ENCODE results near the gene MRPL10. TPM values are rescaled to one million over a fixed set of nuclear protein-coding genes. Genes with fewer than 3 reads are reported as not detected.

The MRPL10 gene
- total RNA-seq, 4 donors from 2014 or later = 34.9 to 74.9 (median 55.0) TPM

GRCh38 chr17:47803201-47803600, 28.1 kb downstream of the MRPL10 start:
- Histone ChIP-seq H3K4me3 (no peak overlapping the region), H3K4me1 (no peaks in the 10 kb centered on the region), H3K27me3 (peaks cover 19% of the 10 kb centered on the region), H3K36me3 (peaks cover 0 to 17% of the 10 kb centered on the region in 2 donors), H3K9me3 (no peaks in the 10 kb centered on the region), H3K27ac (no peak overlapping the region)
- WGBS, 2 donors (ENCODE audit: low coverage in 1 of 2) = 0 to 33% methylated on average over 1 to 3 of the region's 5 CpGs
- no peak for ATAC-seq
- TF ChIP-seq POLR2A (IDR thresholded peaks at IDR 0.05) (no peak), POLR2AphosphoS5 (IDR thresholded peaks at IDR 0.05) (no peak), EP300 (IDR thresholded peaks at IDR 0.05) (no peak), CTCF (IDR thresholded peaks at IDR 0.05) (no peak)

GRCh38 chr17:47802341-47803022, 28.9 kb downstream of the MRPL10 start:
- no peaks in the 10 kb centered on the region for H3K4me1 ChIP-seq
- WGBS, 2 donors (ENCODE audit: low coverage in 1 of 2) = 0 to 27% methylated on average over 1 to 3 of the region's 9 CpGs
- no peaks in the 10 kb centered on the region for H3K9me3 ChIP-seq
- peaks cover 24% of the 10 kb centered on the region for H3K27me3 ChIP-seq
- no peak overlapping the region for H3K27ac ChIP-seq
- no peak for TF ChIP-seq POLR2AphosphoS5 (IDR thresholded peaks at IDR 0.05)
- no peak for TF ChIP-seq POLR2A (IDR thresholded peaks at IDR 0.05)
- peak in 3 of 4 experiments; percentile 36 to 57 (median 38) for TF ChIP-seq CTCF (IDR thresholded peaks at IDR 0.05)
- TF ChIP-seq EP300 (IDR thresholded peaks at IDR 0.05) = no peak
- H3K4me3 ChIP-seq = no peak overlapping the region
- H3K36me3 ChIP-seq = peaks cover 0 to 10% of the 10 kb centered on the region in 2 donors
- ATAC-seq = no peak

- ATAC-seq = no peak
These were observed 29.4 kb downstream of the MRPL10 start for GRCh38 chr17:47801906-47802305.

GRCh38 chr17:47801176-47801765, 30.1 kb downstream of the MRPL10 start:
- Histone ChIP-seq H3K4me1 (no peaks in the 10 kb centered on the region), H3K4me3 (no peak overlapping the region), H3K27ac (no peak overlapping the region), H3K9me3 (no peaks in the 10 kb centered on the region), H3K27me3 (peaks cover 24% of the 10 kb centered on the region), H3K36me3 (no peaks in the 10 kb centered on the region)
- WGBS, 2 donors (ENCODE audit: low coverage in 1 of 2) = 60 to 71% methylated on average over 1 to 2 of the region's 4 CpGs
- TF ChIP-seq EP300 (IDR thresholded peaks at IDR 0.05) (no peak), POLR2AphosphoS5 (IDR thresholded peaks at IDR 0.05) (no peak), CTCF (IDR thresholded peaks at IDR 0.05) (no peak), POLR2A (IDR thresholded peaks at IDR 0.05) (no peak)
- no peak for ATAC-seq

More at GRCh38 chr17:47801906-47802305, 29.4 kb downstream of the MRPL10 start:
- Histone ChIP-seq H3K27ac (no peak overlapping the region), H3K9me3 (no peaks in the 10 kb centered on the region), H3K27me3 (peaks cover 24% of the 10 kb centered on the region), H3K4me3 (no peak overlapping the region), H3K36me3 (peaks cover 0 to 4% of the 10 kb centered on the region in 2 donors), H3K4me1 (no peaks in the 10 kb centered on the region)
- TF ChIP-seq CTCF (IDR thresholded peaks at IDR 0.05) = no peak
- 100% methylated on average over 1 of the region's 6 CpGs; no CpG with 5 or more reads in 1 of the 2 donors for WGBS, 2 donors (ENCODE audit: low coverage in 1 of 2)

- H3K9me3 ChIP-seq = no peaks in the 10 kb centered on the region
- no peaks in the 10 kb centered on the region for H3K4me1 ChIP-seq
- TF ChIP-seq POLR2A (IDR thresholded peaks at IDR 0.05) = no peak
- no peak overlapping the region for H3K4me3 ChIP-seq
- 71% methylated on average over 11 of the region's 12 CpGs; no CpG with 5 or more reads in 1 of the 2 donors for WGBS, 2 donors (ENCODE audit: low coverage in 1 of 2)
- no peaks in the 10 kb centered on the region for H3K36me3 ChIP-seq
- no peak for ATAC-seq
- no peak overlapping the region for H3K27ac ChIP-seq
- peaks cover 24% of the 10 kb centered on the region for H3K27me3 ChIP-seq
These were observed 30.7 kb downstream of the MRPL10 start for GRCh38 chr17:47800686-47801085.

Measured in gastroesophageal sphincter (tissue), 4 donors.